ENCODE measurements around the gene L3MBTL4.

- TF ChIP-seq CTCF (IDR thresholded peaks at IDR 0.05) (no peak), POLR2A (IDR thresholded peaks at IDR 0.05) (no peak), POLR2AphosphoS5 (IDR thresholded peaks at IDR 0.05) (no peak)
Measured at GRCh38 chr18:6203791-6204190, 210.9 kb downstream of the L3MBTL4 start.

Data from upper lobe of left lung (tissue), 4 donors.